ENCODE data around the gene SMAD6. TPM values are rescaled to one million over a fixed set of nuclear protein-coding genes. Genes with fewer than 3 reads are reported as not detected.

Gene SMAD6
- total and polyA plus RNA-seq, 9 donors = 3.8 to 20.3 (median 13.9) TPM

GRCh38 chr15:66679061-66679656, 22.9 kb upstream of the SMAD6 start:
- H3K4me3 ChIP-seq = no peak overlapping the region
- TF ChIP-seq POLR2A (IDR thresholded peaks at IDR 0.05) (no peak), CTCF (IDR thresholded peaks at IDR 0.05) (no peak), EP300 (IDR thresholded peaks at IDR 0.05) (no peak)
- H3K27me3 ChIP-seq = no peaks in the 10 kb centered on the region
- intact Hi-C loops (cut with DNase I) = no loop called here
- no peaks in the 10 kb centered on the region for H3K36me3 ChIP-seq
- DNase-seq = no peak
- WGBS, 3 donors = 47 to 66% (median 57%) methylated on average over 4 of the region's 4 CpGs
- H3K27ac ChIP-seq = peak overlapping the region in 1 of 2 donors; percentile 26
- peaks cover 9% of the 10 kb centered on the region for H3K4me1 ChIP-seq (ENCODE audit: insufficient read depth)
- H3K9me3 ChIP-seq = no peaks in the 10 kb centered on the region

- WGBS, 3 donors = 13 to 28% (median 14%) methylated on average over 9 to 10 of the region's 10 CpGs
- intact Hi-C loops (cut with DNase I) = no loop called here
- peaks cover 9% of the 10 kb centered on the region for H3K4me1 ChIP-seq (ENCODE audit: insufficient read depth)
- no peaks in the 10 kb centered on the region for H3K36me3 ChIP-seq
- no peaks in the 10 kb centered on the region for H3K9me3 ChIP-seq
- no peak overlapping the region for H3K4me3 ChIP-seq
- DNase-seq = peak; percentile 35 to 75 (median 54)
- no peaks in the 10 kb centered on the region for H3K27me3 ChIP-seq
- peak overlapping the region in 1 of 2 donors; percentile 26 for H3K27ac ChIP-seq
- TF ChIP-seq EP300 (IDR thresholded peaks at IDR 0.05) (no peak), POLR2A (IDR thresholded peaks at IDR 0.05) (no peak), CTCF (IDR thresholded peaks at IDR 0.05) (no peak)
Observed at GRCh38 chr15:66679657-66680108, 22.4 kb upstream of the SMAD6 start.

GRCh38 chr15:66680502-66680901, 21.5 kb upstream of the SMAD6 start:
- peak overlapping the region in 1 of 2 donors; percentile 26 for H3K27ac ChIP-seq
- H3K36me3 ChIP-seq = no peaks in the 10 kb centered on the region
- DNase-seq = no peak
- no peak overlapping the region for H3K4me3 ChIP-seq
- no peaks in the 10 kb centered on the region for H3K27me3 ChIP-seq
- TF ChIP-seq POLR2A (IDR thresholded peaks at IDR 0.05) = no peak
- TF ChIP-seq CTCF (IDR thresholded peaks at IDR 0.05) = no peak
- no peak for TF ChIP-seq EP300 (IDR thresholded peaks at IDR 0.05)
- intact Hi-C loops (cut with DNase I) = no loop called here
- H3K4me1 ChIP-seq (ENCODE audit: insufficient read depth) = peaks cover 9% of the 10 kb centered on the region
- H3K9me3 ChIP-seq = no peaks in the 10 kb centered on the region

GRCh38 chr15:66681395-66681794, 20.6 kb upstream of the SMAD6 start:
- intact Hi-C loops (cut with DNase I) = no loop called here
- no peak for DNase-seq
- H3K27me3 ChIP-seq = no peaks in the 10 kb centered on the region
- H3K9me3 ChIP-seq = no peaks in the 10 kb centered on the region
- no peaks in the 10 kb centered on the region for H3K36me3 ChIP-seq
- H3K4me1 ChIP-seq (ENCODE audit: insufficient read depth) = peaks cover 9% of the 10 kb centered on the region
- TF ChIP-seq CTCF (IDR thresholded peaks at IDR 0.05) (no peak), POLR2A (IDR thresholded peaks at IDR 0.05) (no peak), EP300 (IDR thresholded peaks at IDR 0.05) (no peak)
- no peak overlapping the region for H3K27ac ChIP-seq
- H3K4me3 ChIP-seq = no peak overlapping the region
- 87 to 96% (median 95%) methylated on average over 2 of the region's 2 CpGs for WGBS, 3 donors
